HL-60 (cell line): Measurements from ENCODE around the gene CLEC2D.

Experiments used
- CTCF ChIP-seq: IDR thresholded peaks from one replicate; pipeline ENCODE4 v1.5.1; 2011; ENCODE audit warnings: low read length, control low read depth, inconsistent platforms; ENCODE audit not compliant: insufficient read depth
- POLR2AphosphoS5 ChIP-seq: IDR thresholded peaks from 2 replicates; pipeline ENCODE4 v1.6.1; 2012; ENCODE audit warnings: low read depth

- TF ChIP-seq POLR2AphosphoS5 (no peak), CTCF (no peak)
Measured at GRCh38 chr12:9626291-9626690, 43.2 kb upstream of the CLEC2D start.
